ENCODE results near the gene HES1.
A peak's percentile ranks its signal among the peaks of the same experiment; 100 is the strongest.
"Not testable (repeated sequence)": the region's sequence is repeated elsewhere in the genome, so short reads cannot be mapped to it uniquely, and the experiment has no call there.

HES1 gene

GRCh38 chr3:194135806-194136518 is at the start of gene HES1:
Gene HES1 (plus strand): TSS chr3:194136148. CDS start chr3:194136381, 233 bp downstream.
- DNase-seq: peak; percentile 72

GRCh38 chr3:194086388-194087075 is 49.4 kb upstream of the HES1 start:
- DNase-seq: no peak

GRCh38 chr3:194087280-194087679 is 48.7 kb upstream of the HES1 start:
- no peak for DNase-seq

GRCh38 chr3:194087995-194088855 is 47.7 kb upstream of the HES1 start:
- no peak for DNase-seq

- DNase-seq: peak; percentile 57
These were observed 46.4 kb upstream of the HES1 start for GRCh38 chr3:194089357-194090177.

GRCh38 chr3:194090178-194090555 is 45.8 kb upstream of the HES1 start:
- DNase-seq: not testable (repeated sequence)

- no peak for DNase-seq
These were observed 45.2 kb upstream of the HES1 start for GRCh38 chr3:194090716-194091115.

GRCh38 chr3:194091141-194091540 is 44.8 kb upstream of the HES1 start:
- no peak for DNase-seq

GRCh38 chr3:194091897-194092296 is 44.1 kb upstream of the HES1 start:
- DNase-seq: not testable (repeated sequence)

GRCh38 chr3:194092881-194093301 is 43.1 kb upstream of the HES1 start:
- no peak for DNase-seq

- DNase-seq: no peak
These were observed 42.1 kb upstream of the HES1 start for GRCh38 chr3:194093842-194094241.

- DNase-seq: no peak
These were observed 40.5 kb upstream of the HES1 start for GRCh38 chr3:194095464-194095863.

- no peak for DNase-seq
These were observed 40.0 kb upstream of the HES1 start for GRCh38 chr3:194095902-194096301.

- no peak for DNase-seq
These were observed 38.6 kb upstream of the HES1 start for GRCh38 chr3:194097141-194097882.

GRCh38 chr3:194098081-194098842 is 37.7 kb upstream of the HES1 start:
- DNase-seq: no peak

GRCh38 chr3:194098843-194099183 is 37.1 kb upstream of the HES1 start:
- no peak for DNase-seq

GRCh38 chr3:194099215-194099614 is 36.7 kb upstream of the HES1 start:
- no peak for DNase-seq

GRCh38 chr3:194100856-194101390 is 35.0 kb upstream of the HES1 start:
- no peak for DNase-seq

- DNase-seq: no peak
These were observed 34.1 kb upstream of the HES1 start for GRCh38 chr3:194101592-194102432.

GRCh38 chr3:194102436-194102835 is 33.5 kb upstream of the HES1 start:
- no peak for DNase-seq
